GM23338 (cell line): ENCODE results near the gene MAP1LC3C. TPM values are rescaled to one million over a fixed set of nuclear protein-coding genes. Genes with fewer than 3 reads are reported as not detected.

Experiments used
- ATAC-seq: fragments of 200-7000 bp; cut with Tn5 transposase; 3 replicates; pipeline ENCODE4 v1.9.1; 2020
- DNase-seq: peaks from one replicate; pipeline ENCODE4 v3.0.0-alpha.2; 2015; ENCODE audit warnings: low spot score
- H2AFZ ChIP-seq: fragments of 200-600 bp; sonication (generic); 2 replicates; pipeline ENCODE4 v1.8.0; 2016; ENCODE audit warnings: antibody characterized with exemption, mild to moderate bottlenecking, moderate library complexity
- H3F3A ChIP-seq: fragments of 200-600 bp; sonication (generic); replicated peaks from 2 replicates; pipeline ENCODE4 v1.8.0; 2017; ENCODE audit warnings: antibody characterized with exemption, mixed run types, low read depth
- H3K27ac ChIP-seq: fragments of 200-600 bp; sonication (generic); 2 replicates; pipeline ENCODE4 v1.6.1; 2016; ENCODE audit warnings: low read depth
- H3K27me3 ChIP-seq: fragments of 200-600 bp; sonication (generic); 2 replicates; pipeline ENCODE4 v1.8.0; 2016; ENCODE audit warnings: mild to moderate bottlenecking, mixed run types, moderate library complexity; ENCODE audit not compliant: insufficient read depth
- H3K36me3 ChIP-seq: fragments of 200-600 bp; sonication (generic); 2 replicates; pipeline ENCODE4 v1.8.0; 2016; ENCODE audit warnings: mild to moderate bottlenecking; ENCODE audit not compliant: insufficient read depth
- H3K4me1 ChIP-seq: fragments of 200-600 bp; sonication (generic); 2 replicates; pipeline ENCODE4 v1.8.0; 2016; ENCODE audit warnings: mild to moderate bottlenecking, moderate library complexity; ENCODE audit not compliant: insufficient read depth
- H3K4me2 ChIP-seq: fragments of 200-600 bp; sonication (generic); 2 replicates; pipeline ENCODE4 v1.7.1; 2017; ENCODE audit warnings: mixed run types
- H3K4me3 ChIP-seq: fragments of 200-600 bp; sonication (generic); 2 replicates; pipeline ENCODE4 v1.6.1; 2016; ENCODE audit warnings: mixed run types
- H3K79me2 ChIP-seq: fragments of 200-600 bp; sonication (generic); replicated peaks from 2 replicates; pipeline ENCODE4 v1.8.0; 2017; ENCODE audit warnings: mild to moderate bottlenecking; ENCODE audit not compliant: insufficient read depth
- H3K9me2 ChIP-seq: fragments of 200-600 bp; sonication (generic); 2 replicates; pipeline ENCODE4 v1.8.0; 2017; ENCODE audit not compliant: insufficient read depth
- H4K20me1 ChIP-seq: fragments of 200-600 bp; sonication (generic); replicated peaks from 2 replicates; pipeline ENCODE4 v1.8.0; 2017; ENCODE audit warnings: mild to moderate bottlenecking; ENCODE audit not compliant: insufficient read depth
- H3K27ac Mint-ChIP-seq: 2 replicates; pipeline ENCODE4 v1.8.0; 2020; ENCODE audit warnings: inconsistent platforms, mild to moderate bottlenecking, moderate library complexity, mixed read lengths
- H3K27me3 Mint-ChIP-seq: 3 replicates; pipeline ENCODE4 v1.8.0; 2022; ENCODE audit warnings: low read depth, mild to moderate bottlenecking, moderate library complexity, mixed read lengths, inconsistent platforms; ENCODE audit not compliant: insufficient read depth, poor library complexity
- H3K36me3 Mint-ChIP-seq: 3 replicates; pipeline ENCODE4 v1.8.0; 2021; ENCODE audit warnings: low read depth, mild to moderate bottlenecking, inconsistent platforms, moderate library complexity, mixed read lengths
- H3K4me1 Mint-ChIP-seq: 3 replicates; pipeline ENCODE4 v1.8.0; 2020; ENCODE audit warnings: mild to moderate bottlenecking, inconsistent platforms, mixed read lengths
- H3K4me3 Mint-ChIP-seq: 3 replicates; pipeline ENCODE4 v1.8.0; 2021; ENCODE audit warnings: moderate library complexity, mild to moderate bottlenecking, inconsistent platforms, mixed read lengths
- H3K9me3 Mint-ChIP-seq: 3 replicates; pipeline ENCODE4 v1.8.0; 2020; ENCODE audit warnings: moderate library complexity, mild to moderate bottlenecking, inconsistent platforms, mixed read lengths
- EZH2 ChIP-seq: fragments of 200-600 bp; sonication (generic); IDR thresholded peaks from one replicate; pipeline ENCODE4 v1.8.0; 2017; ENCODE audit warnings: antibody characterized with exemption, mild to moderate bottlenecking, low read depth; ENCODE audit not compliant: unreplicated experiment
- EZH2phosphoT487 ChIP-seq: fragments of 200-600 bp; sonication (generic); IDR thresholded peaks from one replicate; pipeline ENCODE4 v1.8.1; 2018; ENCODE audit warnings: antibody characterized with exemption; ENCODE audit not compliant: unreplicated experiment
- JUNB ChIP-seq: IDR thresholded peaks from one replicate; pipeline ENCODE4 v1.6.1; 2016; ENCODE audit warnings: antibody characterized with exemption; ENCODE audit not compliant: unreplicated experiment
- POLR2AphosphoS5 ChIP-seq: IDR thresholded peaks from 2 replicates; pipeline ENCODE4 v1.6.1; 2016; ENCODE audit warnings: antibody characterized with exemption, low read depth
- REST ChIP-seq: IDR thresholded peaks from one replicate; pipeline ENCODE4 v1.6.1; 2018; ENCODE audit warnings: antibody characterized with exemption; ENCODE audit not compliant: unreplicated experiment
- STAT1 ChIP-seq: IDR thresholded peaks from one replicate; pipeline ENCODE4 v1.6.1; 2016; ENCODE audit warnings: antibody characterized with exemption; ENCODE audit not compliant: unreplicated experiment
- ZNF114 ChIP-seq: fragments of 250-450 bp; sonication (Bioruptor Pico); IDR thresholded peaks from 2 replicates; pipeline ENCODE4 v1.5.0; 2020; ENCODE audit warnings: mild to moderate bottlenecking, moderate library complexity
- ZNF331 ChIP-seq: fragments of 250-450 bp; sonication (Bioruptor Pico); IDR thresholded peaks from 2 replicates; pipeline ENCODE4 v1.5.0; 2020; ENCODE audit warnings: low read depth, mild to moderate bottlenecking, moderate library complexity
- polyA plus RNA-seq: library from polyadenylated mRNA; unstranded; fragments of >200 nt; fragmentation: Nextera tagmentation; extraction: Ambion mirVana; gene quantifications from 2 replicates; pipeline ENCODE4 v1.2.1, GENCODE V29; 2016
- total RNA-seq: library from RNA; depleted of rRNA; stranded (reverse); fragments of >200 nt; shearing (Covaris generic); gene quantifications from 2 replicates; pipeline ENCODE4 v1.2.3, GENCODE V29; 2014
- TF ChIP-seq, protein P1 (sequence below): fragments of 250-450 bp; sonication (Bioruptor Pico); IDR thresholded peaks from 2 replicates; pipeline ENCODE4 v1.5.0; 2020; ENCODE audit warnings: mild to moderate bottlenecking, moderate library complexity
- TF ChIP-seq, protein P2 (sequence below): IDR thresholded peaks from 2 replicates; pipeline ENCODE4 v1.6.1; 2016; ENCODE audit warnings: antibody characterized with exemption

The MAP1LC3C gene
- total and polyA plus RNA-seq, 2 experiments from 2014 or later = 1.1 to 1.2 TPM

DNA sequence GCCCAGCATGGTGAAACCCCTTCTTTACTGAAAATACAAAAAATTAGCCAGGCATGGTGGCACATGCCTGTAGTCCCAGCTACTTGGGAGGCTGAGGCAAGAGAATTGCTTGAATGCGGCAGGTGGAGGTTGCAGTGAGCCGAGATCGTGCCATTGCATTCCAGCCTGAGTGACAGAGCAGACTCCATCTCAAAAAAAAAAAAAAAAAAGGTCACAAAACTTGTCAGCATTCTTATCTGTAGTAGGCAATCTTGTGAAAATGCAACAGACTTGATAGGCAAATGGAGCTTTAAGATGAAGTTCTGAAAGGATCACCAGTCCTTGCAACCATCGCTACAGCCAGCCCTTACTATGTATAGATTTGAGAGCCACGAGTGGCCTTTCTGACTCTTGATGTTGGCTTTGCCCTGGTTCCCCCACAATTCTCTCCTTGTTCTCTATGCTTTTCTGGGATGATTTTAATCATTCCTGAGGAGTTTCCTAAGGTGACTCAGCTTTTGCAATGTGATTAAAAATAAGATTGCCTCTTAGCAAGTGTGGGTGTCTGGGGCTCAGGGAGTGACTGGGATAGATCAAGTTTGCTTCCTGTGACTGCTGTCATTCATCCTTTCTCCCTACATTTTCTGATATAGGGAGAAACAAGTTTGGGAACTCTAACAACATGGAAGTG is 7.1 kb upstream of the MAP1LC3C start:
- H3K27ac Mint-ChIP-seq = no peak overlapping the region; the same call in 1 of the 2 replicates
- H3K9me2 ChIP-seq = no peaks in the 10 kb centered on the region
- no peaks in the 10 kb centered on the region for H3K79me2 ChIP-seq
- no peak overlapping the region for H3K4me3 ChIP-seq
- no peaks in the 10 kb centered on the region for H3K27me3 ChIP-seq
- H3K4me2 ChIP-seq = no peak overlapping the region
- H3F3A ChIP-seq = no peaks in the 10 kb centered on the region
- no peaks in the 10 kb centered on the region for H3K36me3 ChIP-seq
- H3K27ac ChIP-seq = no peak overlapping the region
- ATAC-seq (no peak), DNase-seq (no peak)
- H3K4me1 Mint-ChIP-seq = peaks cover 17% of the 10 kb centered on the region
- H2AFZ ChIP-seq = 0 out of 2 replicates have a peak overlapping the region, but pooled peaks have one; percentile 10
- peaks cover 10% of the 10 kb centered on the region; the same call in 1 of the 2 replicates for H3K4me1 ChIP-seq
- no peaks in the 10 kb centered on the region for H3K36me3 Mint-ChIP-seq
- TF ChIP-seq EZH2 = no peak
- no peak for TF ChIP-seq ZNF114 (CRISPR knock-in tag)
- no peak for TF ChIP-seq JUNB
- TF ChIP-seq, protein P1, sequence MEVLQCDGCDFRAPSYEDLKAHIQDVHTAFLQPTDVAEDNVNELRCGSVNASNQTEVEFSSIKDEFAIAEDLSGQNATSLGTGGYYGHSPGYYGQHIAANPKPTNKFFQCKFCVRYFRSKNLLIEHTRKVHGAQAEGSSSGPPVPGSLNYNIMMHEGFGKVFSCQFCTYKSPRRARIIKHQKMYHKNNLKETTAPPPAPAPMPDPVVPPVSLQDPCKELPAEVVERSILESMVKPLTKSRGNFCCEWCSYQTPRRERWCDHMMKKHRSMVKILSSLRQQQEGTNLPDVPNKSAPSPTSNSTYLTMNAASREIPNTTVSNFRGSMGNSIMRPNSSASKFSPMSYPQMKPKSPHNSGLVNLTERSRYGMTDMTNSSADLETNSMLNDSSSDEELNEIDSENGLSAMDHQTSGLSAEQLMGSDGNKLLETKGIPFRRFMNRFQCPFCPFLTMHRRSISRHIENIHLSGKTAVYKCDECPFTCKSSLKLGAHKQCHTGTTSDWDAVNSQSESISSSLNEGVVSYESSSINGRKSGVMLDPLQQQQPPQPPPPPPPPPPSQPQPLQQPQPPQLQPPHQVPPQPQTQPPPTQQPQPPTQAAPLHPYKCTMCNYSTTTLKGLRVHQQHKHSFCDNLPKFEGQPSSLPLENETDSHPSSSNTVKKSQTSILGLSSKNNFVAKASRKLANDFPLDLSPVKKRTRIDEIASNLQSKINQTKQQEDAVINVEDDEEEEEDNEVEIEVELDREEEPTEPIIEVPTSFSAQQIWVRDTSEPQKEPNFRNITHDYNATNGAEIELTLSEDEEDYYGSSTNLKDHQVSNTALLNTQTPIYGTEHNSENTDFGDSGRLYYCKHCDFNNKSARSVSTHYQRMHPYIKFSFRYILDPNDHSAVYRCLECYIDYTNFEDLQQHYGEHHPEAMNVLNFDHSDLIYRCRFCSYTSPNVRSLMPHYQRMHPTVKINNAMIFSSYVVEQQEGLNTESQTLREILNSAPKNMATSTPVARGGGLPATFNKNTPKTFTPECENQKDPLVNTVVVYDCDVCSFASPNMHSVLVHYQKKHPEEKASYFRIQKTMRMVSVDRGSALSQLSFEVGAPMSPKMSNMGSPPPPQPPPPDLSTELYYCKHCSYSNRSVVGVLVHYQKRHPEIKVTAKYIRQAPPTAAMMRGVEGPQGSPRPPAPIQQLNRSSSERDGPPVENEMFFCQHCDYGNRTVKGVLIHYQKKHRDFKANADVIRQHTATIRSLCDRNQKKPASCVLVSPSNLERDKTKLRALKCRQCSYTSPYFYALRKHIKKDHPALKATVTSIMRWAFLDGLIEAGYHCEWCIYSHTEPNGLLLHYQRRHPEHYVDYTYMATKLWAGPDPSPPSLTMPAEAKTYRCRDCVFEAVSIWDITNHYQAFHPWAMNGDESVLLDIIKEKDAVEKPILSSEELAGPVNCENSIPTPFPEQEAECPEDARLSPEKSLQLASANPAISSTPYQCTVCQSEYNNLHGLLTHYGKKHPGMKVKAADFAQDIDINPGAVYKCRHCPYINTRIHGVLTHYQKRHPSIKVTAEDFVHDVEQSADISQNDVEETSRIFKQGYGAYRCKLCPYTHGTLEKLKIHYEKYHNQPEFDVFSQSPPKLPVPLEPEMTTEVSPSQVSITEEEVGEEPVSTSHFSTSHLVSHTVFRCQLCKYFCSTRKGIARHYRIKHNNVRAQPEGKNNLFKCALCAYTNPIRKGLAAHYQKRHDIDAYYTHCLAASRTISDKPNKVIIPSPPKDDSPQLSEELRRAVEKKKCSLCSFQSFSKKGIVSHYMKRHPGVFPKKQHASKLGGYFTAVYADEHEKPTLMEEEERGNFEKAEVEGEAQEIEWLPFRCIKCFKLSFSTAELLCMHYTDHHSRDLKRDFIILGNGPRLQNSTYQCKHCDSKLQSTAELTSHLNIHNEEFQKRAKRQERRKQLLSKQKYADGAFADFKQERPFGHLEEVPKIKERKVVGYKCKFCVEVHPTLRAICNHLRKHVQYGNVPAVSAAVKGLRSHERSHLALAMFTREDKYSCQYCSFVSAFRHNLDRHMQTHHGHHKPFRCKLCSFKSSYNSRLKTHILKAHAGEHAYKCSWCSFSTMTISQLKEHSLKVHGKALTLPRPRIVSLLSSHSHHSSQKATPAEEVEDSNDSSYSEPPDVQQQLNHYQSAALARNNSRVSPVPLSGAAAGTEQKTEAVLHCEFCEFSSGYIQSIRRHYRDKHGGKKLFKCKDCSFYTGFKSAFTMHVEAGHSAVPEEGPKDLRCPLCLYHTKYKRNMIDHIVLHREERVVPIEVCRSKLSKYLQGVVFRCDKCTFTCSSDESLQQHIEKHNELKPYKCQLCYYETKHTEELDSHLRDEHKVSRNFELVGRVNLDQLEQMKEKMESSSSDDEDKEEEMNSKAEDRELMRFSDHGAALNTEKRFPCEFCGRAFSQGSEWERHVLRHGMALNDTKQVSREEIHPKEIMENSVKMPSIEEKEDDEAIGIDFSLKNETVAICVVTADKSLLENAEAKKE (CRISPR knock-in tag) = no peak
- TF ChIP-seq, protein P2, sequence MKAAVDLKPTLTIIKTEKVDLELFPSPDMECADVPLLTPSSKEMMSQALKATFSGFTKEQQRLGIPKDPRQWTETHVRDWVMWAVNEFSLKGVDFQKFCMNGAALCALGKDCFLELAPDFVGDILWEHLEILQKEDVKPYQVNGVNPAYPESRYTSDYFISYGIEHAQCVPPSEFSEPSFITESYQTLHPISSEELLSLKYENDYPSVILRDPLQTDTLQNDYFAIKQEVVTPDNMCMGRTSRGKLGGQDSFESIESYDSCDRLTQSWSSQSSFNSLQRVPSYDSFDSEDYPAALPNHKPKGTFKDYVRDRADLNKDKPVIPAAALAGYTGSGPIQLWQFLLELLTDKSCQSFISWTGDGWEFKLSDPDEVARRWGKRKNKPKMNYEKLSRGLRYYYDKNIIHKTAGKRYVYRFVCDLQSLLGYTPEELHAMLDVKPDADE = no peak
- TF ChIP-seq EZH2phosphoT487 = no peak
- TF ChIP-seq STAT1 = no peak
- TF ChIP-seq POLR2AphosphoS5 = no peak
- TF ChIP-seq REST = no peak
- TF ChIP-seq ZNF331 (CRISPR knock-in tag) = no peak
- peaks cover 9% of the 10 kb centered on the region for H3K27me3 Mint-ChIP-seq
- H4K20me1 ChIP-seq = no peaks in the 10 kb centered on the region
- H3K9me3 Mint-ChIP-seq = no peaks in the 10 kb centered on the region; the same call in 1 of the 3 replicates
- no peak overlapping the region for H3K4me3 Mint-ChIP-seq
